HCT116 (cell line): ENCODE measurements around the gene CAMP. TPM values are rescaled to one million over a fixed set of nuclear protein-coding genes. Genes with fewer than 3 reads are reported as not detected.

ENCODE experiments used
- ATAC-seq: fragments of 200-7000 bp; cut with Tn5 transposase; 2 replicates; pipeline ENCODE4 v1.9.1; 2020; ENCODE audit warnings: mild to moderate bottlenecking, moderate library complexity
- BruUV-seq: library from RNA; stranded (reverse); fragments of 400-500 nt; replicated peaks from 2 replicates; lab custom pipeline; 2021; lab: Mats Ljungman, UMichigan
- CTCF ChIA-PET: fragments of 300-600 bp; sonication (Branson Sonifier 250); formaldehyde crosslinking; loops from one replicate; lab custom pipeline; 2021; ENCODE audit warnings: antibody characterized with exemption; lab: Charles Lee
- POLR2A ChIA-PET: fragments of 300-600, 350-600 bp; sonication (Branson Sonifier 250); formaldehyde crosslinking; loops from one replicate; lab custom pipeline; 2021; ENCODE audit warnings: antibody characterized with exemption; lab: Charles Lee
- RAD21 ChIA-PET, 2 experiments: fragments of 300-600 bp; sonication (Branson Sonifier 250); formaldehyde crosslinking; loops; one replicate each; lab custom pipeline; 2023; ENCODE audit warnings: low total read pairs in 2 of 2; ENCODE audit not compliant: uncharacterized antibody in 2 of 2, unreplicated experiment in 2 of 2, low non-redundant PET in 1 of 2; lab: Charles Lee
- DNase-seq: peaks from one replicate; pipeline ENCODE4 v3.0.0-alpha.2; 2010; ENCODE audit warnings: low read depth, low spot score
- H2AFZ ChIP-seq: fragments of 200-600 bp; shearing (Covaris generic), sonication (generic); 2 replicates; pipeline ENCODE4 v1.6.1; 2017; ENCODE audit warnings: low read depth, mixed run types, mixed read lengths, antibody characterized with exemption, low read length; ENCODE audit not compliant: poor library complexity, severe bottlenecking
- H3K27ac ChIP-seq: 2 replicates; pipeline ENCODE4 v1.5.1; 2012; ENCODE audit warnings: low read depth, low read length
- H3K27me3 ChIP-seq: fragments of 200-600 bp; sonication (generic); 2 replicates; pipeline ENCODE4 v1.6.1; 2016; ENCODE audit warnings: mixed run types, low read length, mixed read lengths; ENCODE audit not compliant: insufficient read depth
- H3K36me3 ChIP-seq, 2 experiments: fragments of 200-500 bp in 1 of 2; fragments of 200-600 bp in 1 of 2; sonication (Bioruptor generic) in 1 of 2; sonication (generic) in 1 of 2; 2 replicates each; pipeline versions ENCODE4 v1.5.1 to v1.6.1; 2014 to 2016; ENCODE audit warnings: low read length in 2 of 2, inconsistent platforms in 1 of 2, mixed read lengths in 1 of 2, mixed run types in 1 of 2; ENCODE audit not compliant: insufficient read depth in 2 of 2, control insufficient read depth in 1 of 2
- H3K4me1 ChIP-seq, 2 experiments: fragments of 200-600 bp in 1 of 2; sonication (generic) in 1 of 2; 2 replicates each; pipeline versions ENCODE4 v1.5.1 to v1.6.1; 2012 to 2017; ENCODE audit warnings: low read length in 2 of 2, inconsistent platforms in 1 of 2, mild to moderate bottlenecking in 1 of 2, mixed read lengths in 1 of 2, mixed run types in 1 of 2, moderate library complexity in 1 of 2; ENCODE audit not compliant: insufficient read depth in 2 of 2, control insufficient read depth in 1 of 2
- H3K4me2 ChIP-seq: fragments of 200-600 bp; sonication (generic); 2 replicates; pipeline ENCODE4 v1.6.1; 2017; ENCODE audit warnings: mixed run types, low read length, mixed read lengths
- H3K4me3 ChIP-seq, 2 experiments: fragments of 200-600 bp in 1 of 2; sonication (generic) in 1 of 2; replicated peaks in 1 of 2; 2 replicates each; pipeline ENCODE4 v1.5.1; 2011 to 2016; ENCODE audit warnings: low read length in 2 of 2, control low read depth in 1 of 2, low read depth in 1 of 2, mild to moderate bottlenecking in 1 of 2, mixed read lengths in 1 of 2, mixed run types in 1 of 2
- H3K79me2 ChIP-seq: fragments of 200-600 bp; sonication (generic); 2 replicates; pipeline ENCODE4 v1.6.1; 2017; ENCODE audit warnings: mild to moderate bottlenecking, mixed run types, low read length, moderate library complexity, mixed read lengths; ENCODE audit not compliant: insufficient read depth
- H3K9ac ChIP-seq: fragments of 200-600 bp; sonication (generic); 2 replicates; pipeline ENCODE4 v1.6.1; 2016; ENCODE audit warnings: low read length, mixed read lengths
- H3K9me2 ChIP-seq: fragments of 200-600 bp; sonication (generic), shearing (Covaris generic); 2 replicates; pipeline ENCODE4 v1.6.1; 2017; ENCODE audit warnings: mixed run types, mild to moderate bottlenecking, moderate library complexity; ENCODE audit not compliant: insufficient read depth
- H3K9me3 ChIP-seq, 2 experiments: fragments of 200-500 bp in 1 of 2; fragments of 200-600 bp in 1 of 2; sonication (Bioruptor generic) in 1 of 2; sonication (generic) in 1 of 2; 2 replicates each; pipeline ENCODE4 v1.6.1; 2014 to 2017; ENCODE audit warnings: low read length in 2 of 2, mixed read lengths in 2 of 2, inconsistent platforms in 1 of 2, low read depth in 1 of 2, mild to moderate bottlenecking in 1 of 2, mixed run types in 1 of 2, moderate library complexity in 1 of 2; ENCODE audit not compliant: control insufficient read depth in 1 of 2, insufficient read depth in 1 of 2
- H4K20me1 ChIP-seq: fragments of 200-600 bp; sonication (generic), shearing (Covaris generic); 2 replicates; pipeline ENCODE4 v1.6.1; 2017; ENCODE audit warnings: mixed run types, mild to moderate bottlenecking, moderate library complexity; ENCODE audit not compliant: insufficient read depth
- ATF3 ChIP-seq: IDR thresholded peaks from 2 replicates; pipeline ENCODE4 v1.6.1; 2012
- FOSL1 ChIP-seq: IDR thresholded peaks from 2 replicates; pipeline ENCODE4 v1.6.1; 2012; ENCODE audit warnings: low read depth
- JUND ChIP-seq: IDR thresholded peaks from 2 replicates; pipeline ENCODE4 v1.6.1; 2012
- MAX ChIP-seq: IDR thresholded peaks from 2 replicates; pipeline ENCODE4 v1.6.1; 2012
- RAD21 ChIP-seq: IDR thresholded peaks from 2 replicates; pipeline ENCODE4 v1.6.1; 2012; ENCODE audit warnings: low read depth, mild to moderate bottlenecking
- SIN3A ChIP-seq: IDR thresholded peaks from 2 replicates; pipeline ENCODE4 v1.6.1; 2012; ENCODE audit warnings: low read depth
- ZFX ChIP-seq: fragments of 450-650 bp; IDR thresholded peaks from 2 replicates; pipeline ENCODE4 v1.6.1; 2017
- intact Hi-C: fragments of 100-400 bp; cut with micrococcal nuclease; formaldehyde crosslinking; loops from 2 replicates; pipeline ENCODE4 v1.10.0; 2022
- total RNA-seq: library from RNA; stranded (reverse); gene quantifications from one replicate; pipeline ENCODE4 v1.2.1, GENCODE V29; 2021; ENCODE audit not compliant: unreplicated experiment
- TF ChIP-seq, protein P1 (sequence below): IDR thresholded peaks from 2 replicates; pipeline ENCODE4 v1.6.1; 2012; ENCODE audit warnings: low read depth
- TF ChIP-seq, protein P2 (sequence below), 3 experiments: fragments of 200-600 bp in 1 of 3; sonication (generic) in 1 of 3; IDR thresholded peaks in 2 of 3; conservative IDR thresholded peaks in 1 of 3; 2 replicates each; pipeline ENCODE4 v1.5.1; 2012 to 2017; ENCODE audit warnings: low read depth in 2 of 3, low read length in 2 of 3, antibody characterized with exemption in 1 of 3, borderline replicate concordance in 1 of 3, control low read depth in 1 of 3, mild to moderate bottlenecking in 1 of 3, mixed read lengths in 1 of 3, mixed run types in 1 of 3, moderate library complexity in 1 of 3; ENCODE audit not compliant: insufficient read depth in 1 of 3

Gene CAMP
- total RNA-seq, 1 experiment from 2014 or later = not detected

- Histone ChIP-seq H3K9ac (no peak overlapping the region), H3K9me2 (no peaks in the 10 kb centered on the region), H3K79me2 (no peaks in the 10 kb centered on the region), H3K4me2 (no peak overlapping the region), H3K4me3 (no peak overlapping the region), H3K27me3 (no peaks in the 10 kb centered on the region), H3K27ac (no peak overlapping the region), H3K36me3 (no peaks in the 10 kb centered on the region), H2AFZ (no peak overlapping the region), H4K20me1 (no peaks in the 10 kb centered on the region), H3K9me3 (no peaks in the 10 kb centered on the region), H3K4me1 (peaks cover 2 to 8% of the 10 kb centered on the region in 2 experiments; a peak in 3 of 4 replicates)
- ATAC-seq (no peak), DNase-seq (no peak)
- ChIA-PET RAD21 (no interaction called here), CTCF (no interaction called here), POLR2A (no interaction called here)
- TF ChIP-seq MAX (no peak), SIN3A (no peak), ATF3 (no peak), JUND (no peak), RAD21 (no peak), ZFX (no peak), FOSL1 (no peak)
- TF ChIP-seq, protein P1, sequence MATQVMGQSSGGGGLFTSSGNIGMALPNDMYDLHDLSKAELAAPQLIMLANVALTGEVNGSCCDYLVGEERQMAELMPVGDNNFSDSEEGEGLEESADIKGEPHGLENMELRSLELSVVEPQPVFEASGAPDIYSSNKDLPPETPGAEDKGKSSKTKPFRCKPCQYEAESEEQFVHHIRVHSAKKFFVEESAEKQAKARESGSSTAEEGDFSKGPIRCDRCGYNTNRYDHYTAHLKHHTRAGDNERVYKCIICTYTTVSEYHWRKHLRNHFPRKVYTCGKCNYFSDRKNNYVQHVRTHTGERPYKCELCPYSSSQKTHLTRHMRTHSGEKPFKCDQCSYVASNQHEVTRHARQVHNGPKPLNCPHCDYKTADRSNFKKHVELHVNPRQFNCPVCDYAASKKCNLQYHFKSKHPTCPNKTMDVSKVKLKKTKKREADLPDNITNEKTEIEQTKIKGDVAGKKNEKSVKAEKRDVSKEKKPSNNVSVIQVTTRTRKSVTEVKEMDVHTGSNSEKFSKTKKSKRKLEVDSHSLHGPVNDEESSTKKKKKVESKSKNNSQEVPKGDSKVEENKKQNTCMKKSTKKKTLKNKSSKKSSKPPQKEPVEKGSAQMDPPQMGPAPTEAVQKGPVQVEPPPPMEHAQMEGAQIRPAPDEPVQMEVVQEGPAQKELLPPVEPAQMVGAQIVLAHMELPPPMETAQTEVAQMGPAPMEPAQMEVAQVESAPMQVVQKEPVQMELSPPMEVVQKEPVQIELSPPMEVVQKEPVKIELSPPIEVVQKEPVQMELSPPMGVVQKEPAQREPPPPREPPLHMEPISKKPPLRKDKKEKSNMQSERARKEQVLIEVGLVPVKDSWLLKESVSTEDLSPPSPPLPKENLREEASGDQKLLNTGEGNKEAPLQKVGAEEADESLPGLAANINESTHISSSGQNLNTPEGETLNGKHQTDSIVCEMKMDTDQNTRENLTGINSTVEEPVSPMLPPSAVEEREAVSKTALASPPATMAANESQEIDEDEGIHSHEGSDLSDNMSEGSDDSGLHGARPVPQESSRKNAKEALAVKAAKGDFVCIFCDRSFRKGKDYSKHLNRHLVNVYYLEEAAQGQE = no peak
- TF ChIP-seq, protein P2, sequence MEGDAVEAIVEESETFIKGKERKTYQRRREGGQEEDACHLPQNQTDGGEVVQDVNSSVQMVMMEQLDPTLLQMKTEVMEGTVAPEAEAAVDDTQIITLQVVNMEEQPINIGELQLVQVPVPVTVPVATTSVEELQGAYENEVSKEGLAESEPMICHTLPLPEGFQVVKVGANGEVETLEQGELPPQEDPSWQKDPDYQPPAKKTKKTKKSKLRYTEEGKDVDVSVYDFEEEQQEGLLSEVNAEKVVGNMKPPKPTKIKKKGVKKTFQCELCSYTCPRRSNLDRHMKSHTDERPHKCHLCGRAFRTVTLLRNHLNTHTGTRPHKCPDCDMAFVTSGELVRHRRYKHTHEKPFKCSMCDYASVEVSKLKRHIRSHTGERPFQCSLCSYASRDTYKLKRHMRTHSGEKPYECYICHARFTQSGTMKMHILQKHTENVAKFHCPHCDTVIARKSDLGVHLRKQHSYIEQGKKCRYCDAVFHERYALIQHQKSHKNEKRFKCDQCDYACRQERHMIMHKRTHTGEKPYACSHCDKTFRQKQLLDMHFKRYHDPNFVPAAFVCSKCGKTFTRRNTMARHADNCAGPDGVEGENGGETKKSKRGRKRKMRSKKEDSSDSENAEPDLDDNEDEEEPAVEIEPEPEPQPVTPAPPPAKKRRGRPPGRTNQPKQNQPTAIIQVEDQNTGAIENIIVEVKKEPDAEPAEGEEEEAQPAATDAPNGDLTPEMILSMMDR (IDR thresholded peaks at IDR 0.05 in 2 of 3, conservative IDR thresholded peaks at IDR 0.05 in 1 of 3; ENCODE audit: borderline replicate concordance in 1 of 3, insufficient read depth in 1 of 3, low read depth in 2 of 3, low read length in 2 of 3) = no peak
- BruUV-seq = no TSS peak
- intact Hi-C loops = no loop called here
These were observed 24.2 kb upstream of the CAMP start for GRCh38 chr3:48199117-48199516.
